ENCODE measurements around the gene MANF. TPM values are rescaled to one million over a fixed set of nuclear protein-coding genes. Genes with fewer than 3 reads are reported as not detected.

Gene MANF
- total and polyA plus RNA-seq, 2 of the 13 experiments (the other 11 are each of a cell fraction or from before 2014, with no cell fraction given) = 55.4 to 269 TPM

DNA sequence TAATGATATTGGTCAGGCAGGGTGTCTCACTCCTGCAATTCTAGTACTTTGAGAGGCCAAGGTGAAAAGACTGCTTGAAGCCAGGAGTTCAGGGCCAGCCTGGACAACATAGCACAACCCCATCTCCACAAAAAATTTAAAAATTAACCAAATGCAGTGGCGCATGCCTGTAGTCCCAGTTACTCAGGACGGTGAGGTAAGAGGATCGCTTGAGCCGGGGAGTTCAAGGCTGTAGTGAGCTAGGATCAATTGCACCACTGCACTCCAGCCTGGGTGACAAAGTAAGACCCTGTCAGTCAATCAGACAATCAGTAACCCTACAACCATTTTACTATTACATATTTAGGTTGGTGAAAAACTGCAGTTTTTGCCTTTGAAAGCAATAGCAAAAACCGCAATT is 49.0 kb downstream of the MANF start (continued):
- TF ChIP-seq ZBTB40 (IDR thresholded peaks at IDR 0.05) (peak; percentile 38; the same call in 1 of the 2 replicates), ZBTB40 (CRISPR knock-in tag; IDR thresholded peaks at IDR 0.05) (no peak), ZMYM3 (CRISPR knock-in tag; IDR thresholded peaks at IDR 0.05) (0 out of 2 replicates have a peak, but pooled peaks have one; percentile 10), HDAC6 (IDR thresholded peaks at IDR 0.05; ENCODE audit: low read depth, low read length) (no peak), ZNF781 (CRISPR knock-in tag; IDR thresholded peaks at IDR 0.05; ENCODE audit: borderline replicate concordance, not compliant biosample characterization) (no peak), GATA4 (IDR thresholded peaks at IDR 0.05; ENCODE audit: borderline replicate concordance, low read depth) (no peak), MZF1 (CRISPR knock-in tag; IDR thresholded peaks at IDR 0.05; ENCODE audit: borderline replicate concordance) (no peak), SAFB2 (CRISPR knock-in tag; IDR thresholded peaks at IDR 0.05; ENCODE audit: borderline replicate concordance, low read depth) (no peak), RELA (CRISPR knock-in tag; IDR thresholded peaks at IDR 0.05) (no peak), SNAPC2 (CRISPR knock-in tag; IDR thresholded peaks at IDR 0.05) (no peak), EZH2 (conservative IDR thresholded peaks at IDR 0.05; ENCODE audit: low read depth, low read length) (no peak), CEBPB (IDR thresholded peaks at IDR 0.05; ENCODE audit: borderline replicate concordance, low read depth, low read length) (peak; percentile 47; the same call in 1 of the 2 replicates), MAFK (conservative IDR thresholded peaks at IDR 0.05 in 1 of 2, IDR thresholded peaks at IDR 0.05 in 1 of 2; ENCODE audit: low read length in 2 of 2) (no peak), RXRA (CRISPR knock-in tag; IDR thresholded peaks at IDR 0.05) (no peak), CREM (IDR thresholded peaks at IDR 0.05) (no peak), CREM (CRISPR knock-in tag; IDR thresholded peaks at IDR 0.05) (no peak), ZNF121 (CRISPR knock-in tag; IDR thresholded peaks at IDR 0.05) (peak; percentile 87), PHF5A (CRISPR knock-in tag; IDR thresholded peaks at IDR 0.05; ENCODE audit: low read depth, unreplicated experiment) (no peak), JUND (CRISPR knock-in tag; IDR thresholded peaks at IDR 0.05) (no peak), ATF2 (CRISPR knock-in tag; IDR thresholded peaks at IDR 0.05) (0 out of 2 replicates have a peak, but pooled peaks have one; percentile 35), GTF3A (CRISPR knock-in tag; conservative IDR thresholded peaks at IDR 0.05) (no peak), SALL1 (CRISPR knock-in tag; IDR thresholded peaks at IDR 0.05) (peak; percentile 23; the same call in 1 of the 2 replicates)

Data from HepG2 (cell line).